ENCODE data around the gene NT5DC4. TPM values are rescaled to one million over a fixed set of nuclear protein-coding genes. Genes with fewer than 3 reads are reported as not detected.

The NT5DC4 gene
- total RNA-seq, 1 experiment from 2014 or later, result not detected

- DNase-seq (ENCODE audit: low spot score), result no peak
- in situ Hi-C loops (cut with HindIII; ENCODE audit: low sequenced_read_pairs), result no loop called here
Observed at GRCh38 chr2:112772911-112773475, 52.2 kb downstream of the NT5DC4 start.

DNA sequence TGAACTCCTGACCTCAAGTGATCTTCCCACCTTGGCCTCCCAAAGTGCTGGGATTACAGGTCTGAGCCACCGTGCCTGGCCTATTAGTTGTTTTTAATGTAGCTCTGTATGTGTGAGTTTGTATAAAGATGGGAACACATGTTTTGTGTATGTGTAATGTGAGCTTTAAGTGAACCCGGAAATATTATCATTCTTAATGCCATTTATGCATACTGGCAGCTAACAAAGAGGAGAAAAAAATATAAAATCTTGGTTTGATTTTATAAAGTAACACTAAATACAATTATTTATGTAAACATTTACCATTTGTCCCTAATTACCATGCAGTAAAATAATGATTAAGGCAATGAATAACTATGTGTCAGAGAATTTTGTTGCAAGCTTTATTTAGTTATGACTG is 52.7 kb downstream of the NT5DC4 start:
- no peak for DNase-seq (ENCODE audit: low spot score)
- in situ Hi-C loops (cut with HindIII; ENCODE audit: low sequenced_read_pairs), result no loop called here

GRCh38 chr2:112774536-112775285 is 53.9 kb downstream of the NT5DC4 start:
- in situ Hi-C loops (cut with HindIII; ENCODE audit: low sequenced_read_pairs), result no loop called here

DNA sequence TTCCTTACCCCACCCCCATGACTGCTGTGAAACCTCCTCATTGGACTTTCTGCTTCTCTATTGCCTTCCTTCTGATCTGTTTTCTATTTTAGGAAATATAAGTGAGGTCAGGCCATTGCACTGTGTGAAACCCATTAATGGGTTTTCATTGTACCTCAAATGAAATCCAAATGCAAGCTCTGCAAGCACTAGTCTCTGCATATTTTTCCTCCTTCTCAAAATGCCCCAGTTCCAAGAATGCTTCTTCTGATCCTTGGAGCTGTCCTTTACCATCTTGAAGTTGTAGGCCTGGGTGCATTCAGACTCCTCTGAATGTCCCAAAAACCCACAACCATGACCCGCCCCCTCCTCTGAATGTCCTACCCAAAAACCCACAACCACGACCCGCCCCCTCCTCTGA is 55.3 kb downstream of the NT5DC4 start:
- in situ Hi-C loops (cut with HindIII; ENCODE audit: low sequenced_read_pairs), result no loop called here
- DNase-seq (ENCODE audit: low spot score), result no peak

More at GRCh38 chr2:112774536-112775285, 53.9 kb downstream of the NT5DC4 start:
- no peak for DNase-seq (ENCODE audit: low spot score)

GRCh38 chr2:112777036-112777435 is 56.2 kb downstream of the NT5DC4 start:
- DNase-seq (ENCODE audit: low spot score), result no peak
- in situ Hi-C loops (cut with HindIII; ENCODE audit: low sequenced_read_pairs), result no loop called here

DNA sequence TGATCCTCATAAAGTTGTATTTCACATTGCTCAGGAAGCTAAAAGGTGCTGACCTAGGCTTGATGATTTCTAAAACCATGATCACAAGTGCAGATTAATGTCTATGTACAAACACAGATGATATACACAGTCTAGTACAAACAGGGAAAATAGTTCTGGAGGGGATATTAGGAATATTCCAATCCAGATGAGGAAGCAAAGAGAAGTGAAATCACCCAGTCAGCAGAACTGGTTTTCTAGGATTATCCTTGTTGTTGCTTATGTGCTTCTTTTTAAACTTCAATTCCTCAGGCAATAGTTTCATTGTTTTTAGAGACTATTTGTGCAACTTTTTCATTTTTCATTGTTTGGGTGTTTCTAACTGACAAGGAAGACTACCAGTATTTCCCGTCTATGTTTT is 58.8 kb downstream of the NT5DC4 start:
- in situ Hi-C loops (cut with HindIII; ENCODE audit: low sequenced_read_pairs), result no loop called here
- no peak for DNase-seq (ENCODE audit: low spot score)

DNA sequence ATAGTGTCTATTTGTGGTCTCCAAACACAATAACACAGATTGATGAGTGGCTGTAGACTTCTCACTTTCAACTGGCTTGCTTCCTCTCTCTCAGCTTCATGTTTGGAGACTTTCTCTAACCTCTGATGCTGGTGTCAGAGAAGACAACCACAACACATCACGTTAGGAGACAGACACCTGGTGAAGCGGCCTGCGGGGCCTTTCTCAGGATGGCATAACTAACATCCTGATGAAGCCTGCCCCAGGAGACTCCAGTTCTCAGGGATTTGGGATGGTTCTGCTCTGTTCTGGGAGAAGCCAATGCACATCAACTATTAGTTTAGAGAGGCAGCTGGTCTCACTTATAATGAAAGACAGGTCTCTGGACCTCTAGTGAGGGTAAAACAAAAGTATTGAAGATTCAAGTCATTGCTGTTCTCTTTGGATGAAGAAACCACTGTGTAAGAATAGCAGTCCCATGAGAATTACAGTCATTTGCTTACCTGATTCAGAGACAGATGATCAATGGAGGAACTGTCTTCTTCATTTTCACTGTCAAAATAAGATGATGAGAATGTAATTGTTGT is 61.5 kb downstream of the NT5DC4 start:
- in situ Hi-C loops (cut with HindIII; ENCODE audit: low sequenced_read_pairs), result no loop called here
- no peak for DNase-seq (ENCODE audit: low spot score)

DNA sequence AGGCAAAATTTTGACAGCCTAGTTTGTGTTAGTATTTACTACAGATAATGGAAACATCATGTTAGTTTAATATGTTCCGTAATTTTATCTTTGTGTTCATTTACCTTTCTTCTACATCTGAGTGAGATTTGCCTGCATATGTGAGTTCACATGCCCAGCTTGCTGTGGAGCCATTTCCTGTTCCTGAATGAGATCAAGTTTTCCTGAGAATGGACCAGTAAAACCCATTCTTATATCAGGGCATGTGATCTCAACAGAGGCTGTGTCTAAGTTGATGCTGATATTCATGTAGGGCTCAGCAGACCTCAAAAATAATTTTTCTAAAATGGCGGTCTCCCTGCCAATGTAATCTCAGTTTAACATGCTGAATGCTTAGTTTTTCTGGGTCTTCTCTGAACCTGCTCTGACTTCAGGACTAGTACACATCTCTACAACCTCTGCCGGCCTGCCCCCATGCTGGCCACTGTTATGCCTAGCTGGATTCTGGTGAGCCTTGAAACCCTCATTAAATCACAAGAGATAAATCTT is 62.4 kb downstream of the NT5DC4 start:
- DNase-seq (ENCODE audit: low spot score), result no peak
- in situ Hi-C loops (cut with HindIII; ENCODE audit: low sequenced_read_pairs), result no loop called here

DNA sequence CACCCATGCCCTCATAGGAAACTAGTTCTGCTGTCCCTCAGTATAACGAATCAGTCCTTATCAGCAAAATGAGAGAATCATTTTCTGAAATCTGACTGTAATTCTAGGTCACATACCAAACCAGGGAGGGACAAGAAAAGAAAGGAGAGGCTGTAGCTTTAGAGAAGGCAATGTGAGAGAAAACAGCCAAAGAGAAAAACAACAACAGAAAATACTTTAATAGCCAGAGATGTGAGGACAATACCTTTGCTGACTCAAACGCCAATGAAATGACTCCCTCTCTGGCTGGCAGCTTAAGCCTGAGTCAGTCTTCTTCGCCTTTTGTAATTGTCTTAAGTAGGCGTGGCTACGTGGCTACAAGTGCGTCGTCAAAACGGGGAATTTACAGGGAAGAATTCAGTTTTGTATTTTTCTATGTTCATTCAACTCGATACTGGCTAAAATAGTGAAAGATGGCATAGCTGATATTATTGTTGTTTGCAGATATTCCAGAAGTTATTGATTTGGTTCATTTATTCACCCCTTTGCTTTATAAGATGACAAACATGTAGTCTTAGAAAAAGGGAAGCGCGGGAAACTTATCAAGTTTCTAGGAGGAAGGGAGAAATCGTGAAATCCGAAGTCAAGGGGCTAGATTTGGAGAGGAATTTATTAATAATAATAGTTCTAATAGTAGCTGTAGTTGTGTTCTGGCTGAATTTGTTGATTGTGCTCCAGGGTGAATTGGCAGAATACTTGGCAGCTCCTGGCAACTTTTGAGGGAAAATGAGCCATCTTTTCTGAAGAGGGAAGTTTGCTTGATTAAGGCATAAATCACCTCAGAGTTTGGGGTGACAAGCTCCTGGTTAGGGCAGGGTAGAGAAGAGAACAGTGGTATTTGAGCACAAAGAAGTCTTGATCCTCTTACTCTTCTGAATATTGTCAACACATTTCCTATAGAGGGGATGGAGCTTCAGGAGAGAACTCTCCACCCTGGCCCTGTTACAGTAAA is 63.7 kb downstream of the NT5DC4 start, which contains the start of gene IL1A:
Gene IL1A (minus strand): TSS at position 295 of the 991 bp plus-strand sequence. CDS start 723 bp downstream, outside the sequence.
- in situ Hi-C loops (cut with HindIII; ENCODE audit: low sequenced_read_pairs), result no loop called here
- no peak for DNase-seq (ENCODE audit: low spot score)

GRCh38 chr2:112787294-112787693 is 66.5 kb downstream of the NT5DC4 start:
- no peak for DNase-seq (ENCODE audit: low spot score)
- in situ Hi-C loops (cut with HindIII; ENCODE audit: low sequenced_read_pairs), result no loop called here

DNA sequence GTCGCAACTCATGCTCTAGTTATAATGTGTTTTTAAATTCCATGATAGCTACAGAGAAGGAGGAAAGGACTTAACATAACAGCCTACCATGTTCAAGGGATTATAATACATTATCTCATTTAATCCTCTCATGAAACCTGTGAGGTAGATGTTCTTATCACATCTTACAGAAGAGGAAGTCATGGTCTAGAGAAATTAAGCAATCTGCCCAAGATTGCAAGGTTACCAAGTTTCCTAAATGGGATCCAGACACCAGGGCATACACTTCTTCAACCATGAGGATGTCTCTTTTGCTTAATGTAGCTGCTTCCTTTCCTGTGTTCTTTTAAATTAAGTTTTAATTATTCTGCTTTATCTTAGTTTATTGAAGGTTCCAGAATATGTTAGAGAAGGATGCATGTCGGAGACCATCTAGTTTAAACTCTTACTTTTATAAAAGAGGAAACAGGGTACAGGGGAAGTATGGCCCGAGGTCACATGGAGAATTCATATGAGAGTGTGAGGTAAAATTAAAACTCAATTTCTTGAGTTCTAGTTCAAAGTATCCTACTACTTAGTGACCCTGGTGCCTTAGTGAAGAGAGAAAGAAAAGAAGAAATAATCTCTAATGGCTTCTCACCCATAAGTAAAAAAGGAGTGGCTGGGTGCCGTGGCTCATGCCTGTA is 67.0 kb downstream of the NT5DC4 start:
- DNase-seq (ENCODE audit: low spot score), result no peak

DNA sequence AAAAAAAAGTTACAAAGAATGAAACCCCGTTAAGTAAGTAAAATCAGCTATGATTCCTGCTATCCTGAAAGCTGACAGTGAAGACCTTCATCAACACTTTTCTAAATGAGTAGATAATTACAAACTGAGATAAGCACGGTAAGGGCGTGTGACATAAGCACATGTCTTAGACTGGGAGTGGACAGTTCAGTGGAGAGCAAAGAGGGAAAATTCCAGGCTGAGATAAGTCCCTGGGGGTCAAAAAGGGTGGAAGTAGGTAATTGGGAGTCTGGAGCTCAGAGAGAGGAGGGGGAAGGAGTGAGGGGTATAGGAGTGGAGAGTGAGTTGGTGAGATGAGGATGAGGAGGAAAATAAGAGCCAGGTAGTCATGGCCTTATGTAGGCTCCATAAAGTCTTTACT is 67.8 kb downstream of the NT5DC4 start:
- in situ Hi-C loops (cut with HindIII; ENCODE audit: low sequenced_read_pairs), result no loop called here
- DNase-seq (ENCODE audit: low spot score), result no peak

More for the DNA sequence above, 67.0 kb downstream of the NT5DC4 start:
- in situ Hi-C loops (cut with HindIII; ENCODE audit: low sequenced_read_pairs), result no loop called here

Other genes with a start within 250 kb of the NT5DC4 start
- gene TTL, start 238.9 kb upstream of the NT5DC4 start, total RNA-seq (2014; rRNA removed; shearing (Covaris generic)), result 85.4 and 96.2 TPM in 2 replicates
- gene POLR1B, start 178.6 kb upstream of the NT5DC4 start, total RNA-seq (2014; rRNA removed; shearing (Covaris generic)), result 26.3 and 44.3 TPM in 2 replicates
- gene CHCHD5, start 136.4 kb upstream of the NT5DC4 start, total RNA-seq (2014; rRNA removed; shearing (Covaris generic)), result 10.8 and 19.2 TPM in 2 replicates
- 81.9 and 125 TPM in 2 replicates for gene SLC20A1, start 75.1 kb upstream of the NT5DC4 start, total RNA-seq (2014; rRNA removed; shearing (Covaris generic))
- 6.5 and 7.7 TPM in 2 replicates for gene CKAP2L, start 43.6 kb downstream of the NT5DC4 start, total RNA-seq (2014; rRNA removed; shearing (Covaris generic))
- not detected in 2 replicates for gene IL1A, start 63.5 kb downstream of the NT5DC4 start, total RNA-seq (2014; rRNA removed; shearing (Covaris generic))
- not detected in 2 replicates for gene IL1B, start 115.8 kb downstream of the NT5DC4 start, total RNA-seq (2014; rRNA removed; shearing (Covaris generic))
- not detected in 2 replicates for gene IL37, start 190.1 kb downstream of the NT5DC4 start, total RNA-seq (2014; rRNA removed; shearing (Covaris generic))

All from G401 (cell line).